ENCODE measurements around the gene CFAP20DC.

DNA sequence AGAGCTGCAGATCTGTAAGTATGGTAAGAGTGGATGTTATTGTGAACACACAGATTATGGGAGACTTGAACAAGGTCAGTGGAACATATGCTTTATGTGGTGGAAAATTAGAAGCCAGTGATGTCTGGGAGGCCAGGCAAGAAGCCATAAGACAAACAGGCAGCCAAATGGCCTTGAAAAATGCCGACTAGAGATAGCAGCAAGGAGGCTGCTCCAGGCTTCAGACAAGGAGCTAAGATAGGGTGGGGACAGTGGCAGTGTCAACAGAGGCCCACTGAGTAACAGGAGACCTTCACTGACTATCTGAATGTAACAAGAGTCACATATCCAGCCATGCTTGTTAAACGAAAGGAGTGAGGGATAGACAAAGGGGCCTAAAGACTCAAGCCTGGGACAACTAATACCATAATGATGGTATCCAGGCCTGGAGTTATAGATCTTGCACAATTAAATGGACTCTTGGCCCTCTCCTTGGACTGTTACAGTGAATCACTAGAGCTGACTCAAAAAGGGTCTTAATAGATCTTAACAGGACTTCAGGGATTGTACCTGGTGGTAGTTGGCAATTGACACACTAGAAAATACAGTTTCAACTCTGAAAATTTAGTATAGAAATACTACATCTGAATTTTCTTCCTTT lies 50.6 kb downstream of the CFAP20DC start:
- TF ChIP-seq, protein P1, sequence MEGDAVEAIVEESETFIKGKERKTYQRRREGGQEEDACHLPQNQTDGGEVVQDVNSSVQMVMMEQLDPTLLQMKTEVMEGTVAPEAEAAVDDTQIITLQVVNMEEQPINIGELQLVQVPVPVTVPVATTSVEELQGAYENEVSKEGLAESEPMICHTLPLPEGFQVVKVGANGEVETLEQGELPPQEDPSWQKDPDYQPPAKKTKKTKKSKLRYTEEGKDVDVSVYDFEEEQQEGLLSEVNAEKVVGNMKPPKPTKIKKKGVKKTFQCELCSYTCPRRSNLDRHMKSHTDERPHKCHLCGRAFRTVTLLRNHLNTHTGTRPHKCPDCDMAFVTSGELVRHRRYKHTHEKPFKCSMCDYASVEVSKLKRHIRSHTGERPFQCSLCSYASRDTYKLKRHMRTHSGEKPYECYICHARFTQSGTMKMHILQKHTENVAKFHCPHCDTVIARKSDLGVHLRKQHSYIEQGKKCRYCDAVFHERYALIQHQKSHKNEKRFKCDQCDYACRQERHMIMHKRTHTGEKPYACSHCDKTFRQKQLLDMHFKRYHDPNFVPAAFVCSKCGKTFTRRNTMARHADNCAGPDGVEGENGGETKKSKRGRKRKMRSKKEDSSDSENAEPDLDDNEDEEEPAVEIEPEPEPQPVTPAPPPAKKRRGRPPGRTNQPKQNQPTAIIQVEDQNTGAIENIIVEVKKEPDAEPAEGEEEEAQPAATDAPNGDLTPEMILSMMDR (IDR thresholded peaks at IDR 0.05), result no peak
- no peak for TF ChIP-seq POLR2A (IDR thresholded peaks at IDR 0.05)
